Ramos (cell line): ENCODE measurements around the gene STX16.
"Not testable (repeated sequence)": the region's sequence is repeated elsewhere in the genome, so short reads cannot be mapped to it uniquely, and the experiment has no call there.

Experiments used
- in situ Hi-C: fragments of 300-500 bp; cut with MboI; formaldehyde crosslinking; loops from one replicate; pipeline ENCODE4 v1.14.3; 2022; ENCODE audit warnings: low sequenced_read_pairs; ENCODE audit not compliant: unreplicated experiment

Gene STX16

DNA sequence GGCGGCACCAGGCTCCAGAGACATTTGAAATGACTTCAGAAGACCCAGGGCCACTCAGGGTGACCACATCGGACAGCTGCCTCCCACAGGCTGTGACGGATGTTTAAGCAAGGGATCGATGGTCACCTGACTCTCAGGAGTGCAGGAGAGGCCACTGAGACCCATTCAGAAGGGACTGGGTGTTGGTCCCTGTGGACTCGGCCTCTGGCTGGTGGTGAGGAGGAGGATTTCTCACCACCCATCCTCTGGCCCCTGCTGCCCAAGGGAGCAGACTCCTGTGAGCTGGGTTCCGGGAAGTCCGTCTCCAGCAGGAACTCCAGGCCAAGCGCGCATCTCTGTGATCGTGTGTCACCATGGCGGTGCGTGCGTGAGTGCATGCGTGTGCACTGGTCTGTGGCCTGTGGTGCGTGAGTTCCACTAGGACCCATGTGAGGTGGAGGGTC lies 67.1 kb downstream of the STX16 start:
- in situ Hi-C loops = no loop called here

DNA sequence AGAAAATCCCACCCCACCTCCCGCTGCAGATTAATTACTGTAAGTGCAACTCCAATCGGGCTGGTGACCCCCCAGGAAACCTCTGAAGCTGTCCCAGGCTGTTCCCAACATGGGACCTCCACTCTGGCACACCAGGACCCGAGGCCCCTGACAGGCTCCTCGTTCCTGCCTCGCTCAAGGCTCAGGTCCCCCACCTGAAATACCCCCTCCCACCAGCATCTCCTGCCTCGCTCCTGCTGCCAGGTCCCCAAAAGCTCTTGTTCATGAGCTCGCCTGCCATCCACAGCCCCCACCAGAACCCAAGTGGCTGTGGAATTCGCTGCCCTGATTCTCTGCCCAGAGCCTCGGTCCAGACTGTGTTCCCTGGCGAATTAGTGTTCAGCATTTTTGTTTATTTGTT lies 67.6 kb downstream of the STX16 start:
- in situ Hi-C loops = no loop called here

DNA sequence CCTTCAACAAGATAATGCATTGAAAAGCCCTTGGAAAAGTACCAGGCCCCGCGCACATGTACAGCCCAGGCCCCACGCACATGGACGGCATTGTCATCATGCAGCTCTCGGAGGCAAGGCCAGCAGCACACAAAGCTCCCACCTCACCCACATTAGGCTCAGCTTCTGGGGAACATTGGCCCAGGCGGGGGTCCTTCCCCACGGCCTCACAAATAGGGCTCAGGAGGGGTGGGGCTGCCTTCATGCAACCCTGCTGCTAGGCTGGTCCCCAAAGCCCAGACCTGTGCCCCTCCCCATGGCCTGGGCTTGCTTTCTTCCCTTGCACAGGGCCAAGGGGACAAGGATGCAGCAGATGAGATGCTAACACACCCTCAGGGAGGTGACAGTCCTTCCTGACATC lies 68.2 kb downstream of the STX16 start:
- in situ Hi-C loops = no loop called here

DNA sequence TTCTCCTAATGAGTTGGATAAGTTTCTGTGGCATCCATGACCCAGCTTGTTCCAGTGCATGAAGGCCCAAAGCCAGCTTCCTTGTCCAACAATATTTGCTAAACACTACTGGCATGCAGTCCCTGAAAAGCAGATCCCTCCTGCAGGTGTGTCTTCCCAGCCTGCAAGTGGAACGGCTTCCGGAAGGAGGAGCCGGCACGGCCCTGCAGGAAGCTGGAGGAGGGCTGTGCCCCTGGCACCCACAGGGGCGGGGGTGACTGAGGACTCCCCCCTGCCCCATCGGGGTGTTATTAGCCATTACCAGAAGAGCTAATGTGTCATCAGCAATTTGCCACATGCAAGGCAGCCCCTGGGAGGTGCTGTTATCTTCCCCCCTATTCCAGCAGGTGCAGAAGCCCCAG lies 68.9 kb downstream of the STX16 start:
- in situ Hi-C loops = no loop called here

DNA sequence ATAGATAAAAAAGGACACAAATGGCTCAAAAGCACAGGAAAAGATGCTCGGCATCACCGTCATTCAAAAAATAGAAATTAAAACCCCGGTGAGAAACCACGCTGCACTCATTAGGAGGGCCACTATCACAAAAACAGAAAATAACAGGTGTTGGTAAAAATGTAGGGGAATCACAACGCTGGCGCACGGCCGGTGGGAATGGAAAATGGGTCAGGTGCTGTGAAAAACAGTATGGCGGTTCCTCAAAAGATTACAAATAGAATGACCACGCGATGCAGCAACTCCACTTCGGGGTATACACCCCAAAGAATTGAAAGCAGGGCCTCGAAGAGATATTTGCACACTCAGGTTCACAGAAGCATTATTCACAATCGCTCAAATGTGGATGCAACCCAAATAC lies 69.8 kb downstream of the STX16 start:
- in situ Hi-C loops = no loop called here

DNA sequence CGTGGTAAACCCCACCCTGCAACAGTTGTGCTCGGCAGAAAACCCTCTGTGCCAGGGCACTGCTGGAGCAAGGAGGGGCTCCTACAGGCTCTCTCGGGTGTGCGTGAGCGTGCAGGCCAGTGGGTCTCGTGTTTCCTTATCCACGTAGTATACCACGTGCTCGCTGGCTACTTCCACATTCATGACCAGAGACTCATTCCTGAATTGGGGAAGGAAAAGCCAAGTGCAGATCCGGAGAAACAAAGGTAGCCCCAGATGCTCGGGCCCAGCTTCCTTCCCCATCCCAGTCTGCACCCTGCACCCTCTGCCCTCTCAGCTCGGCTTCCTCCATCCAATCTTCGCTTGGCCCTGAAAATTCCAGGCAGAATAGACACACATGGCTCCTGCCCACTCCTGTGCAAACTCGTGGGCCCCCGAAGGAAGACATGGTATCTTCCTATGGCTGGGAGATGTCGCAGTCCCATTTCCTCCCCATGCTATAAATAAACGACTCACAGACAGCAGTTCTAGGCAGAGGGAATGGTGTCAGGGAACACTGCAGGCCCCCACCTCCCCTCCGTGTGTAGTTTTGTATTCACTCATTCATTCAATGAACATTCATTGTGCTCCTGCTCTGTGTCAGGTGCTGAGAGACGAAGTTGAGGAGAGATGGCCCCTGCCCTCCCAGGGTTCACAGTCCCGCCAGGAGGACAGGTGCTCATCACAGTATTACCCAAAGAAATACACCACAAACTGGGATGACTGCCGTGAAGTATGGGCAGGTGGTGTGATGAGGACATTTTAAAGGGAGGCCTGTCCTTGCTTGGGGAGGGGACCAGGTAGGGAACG lies 71.1 kb downstream of the STX16 start:
- in situ Hi-C loops = no loop called here

DNA sequence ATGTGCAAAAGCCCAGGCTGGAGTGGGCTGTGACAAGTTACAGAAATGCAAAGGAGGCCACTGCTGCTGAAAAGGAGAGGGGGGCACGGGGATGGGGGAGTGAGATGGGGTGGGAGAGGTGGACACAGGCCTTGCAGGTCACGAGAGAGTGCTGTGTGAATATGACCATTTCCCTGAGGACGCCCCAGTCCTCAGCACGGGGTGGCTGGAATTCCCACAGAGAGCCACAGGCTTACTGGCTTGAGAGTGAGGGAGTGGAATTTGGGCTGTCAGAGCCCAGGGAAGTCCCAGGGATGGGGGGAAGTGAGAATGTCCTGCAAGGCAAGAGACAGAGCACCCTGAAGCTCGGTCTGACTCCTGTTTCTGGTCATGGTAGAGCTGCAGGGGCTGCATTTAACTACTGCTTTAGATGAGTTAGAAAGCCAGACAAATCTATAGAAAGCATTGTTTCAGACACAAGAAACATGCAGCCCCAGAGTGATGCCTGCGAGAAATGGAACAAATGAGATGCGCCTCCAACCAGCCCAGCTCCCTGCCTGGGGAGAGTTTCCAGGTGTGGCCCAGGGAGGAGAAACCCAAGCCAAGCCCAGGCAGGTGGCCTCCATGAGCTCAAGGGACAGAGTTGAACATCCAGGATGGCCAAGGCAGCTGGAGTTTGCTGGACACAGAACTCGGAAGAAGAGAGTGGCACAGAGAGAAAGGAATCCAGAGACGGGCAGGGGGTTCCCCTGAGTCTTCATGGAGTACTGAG lies 72.0 kb downstream of the STX16 start:
- in situ Hi-C loops = no loop called here

DNA sequence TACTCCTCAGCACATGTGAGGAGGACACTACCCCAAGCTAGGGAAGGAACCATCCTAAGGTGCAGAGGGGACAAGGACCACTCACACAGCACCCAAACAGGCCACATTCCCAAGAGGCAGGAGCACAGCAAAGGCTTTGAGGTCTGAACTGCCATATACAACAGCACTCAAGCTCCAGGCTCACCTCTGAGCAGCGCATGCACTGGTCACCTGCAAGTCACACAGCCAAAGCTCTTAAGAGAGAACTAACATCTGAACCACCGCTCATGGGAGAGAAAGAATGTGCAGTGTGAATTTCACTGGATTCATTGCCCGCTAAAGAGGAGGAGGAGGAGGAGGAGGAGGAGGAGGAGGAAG lies 72.5 kb downstream of the STX16 start:
- in situ Hi-C loops = no loop called here

DNA sequence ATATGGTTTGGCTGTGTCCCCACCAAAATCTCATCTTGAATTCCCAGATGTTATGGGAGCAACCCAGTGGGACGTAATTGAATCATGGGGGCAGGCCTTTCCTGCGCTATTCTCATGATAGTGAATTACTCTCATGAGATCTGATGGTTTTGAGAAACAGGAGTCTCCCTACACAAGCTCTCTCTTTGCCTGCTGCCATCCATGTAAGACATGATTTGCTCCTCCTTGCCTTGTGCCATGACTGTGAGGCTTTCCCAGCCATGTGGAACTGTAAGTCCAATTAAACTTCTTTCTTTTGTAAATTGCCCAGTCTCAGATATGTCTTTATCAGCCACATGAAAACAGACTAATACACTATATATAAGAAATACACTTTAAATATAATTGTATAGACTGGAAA lies 75.1 kb downstream of the STX16 start:
- in situ Hi-C loops = not testable (repeated sequence)
